Measurements from ENCODE around the gene DPH5.

- no peak for TF ChIP-seq CTCF (IDR thresholded peaks at IDR 0.05)
- TF ChIP-seq POLR2A (IDR thresholded peaks at IDR 0.05) = no peak
Observed at GRCh38 chr1:100972185-100972584, 53.4 kb downstream of the DPH5 start.
